HG03520 (cell line): ENCODE measurements around the gene OR10K2.
"Not testable (repeated sequence)": the region's sequence is repeated elsewhere in the genome, so short reads cannot be mapped to it uniquely, and the experiment has no call there.

ENCODE experiments used
- ATAC-seq: cut with Tn5 transposase; IDR thresholded peaks from one replicate; pipeline ENCODE4 v1.9.1; 2021; ENCODE audit warnings: mild to moderate bottlenecking, moderate library complexity; ENCODE audit not compliant: unreplicated experiment

OR10K2 gene

GRCh38 chr1:158426137-158426536 is at the start of gene OR10K2:
Gene OR10K2, minus strand, starts transcription at chr1:158426237. Its CDS starts 5,371 bp downstream, at chr1:158420866.
- ATAC-seq, result no peak

DNA sequence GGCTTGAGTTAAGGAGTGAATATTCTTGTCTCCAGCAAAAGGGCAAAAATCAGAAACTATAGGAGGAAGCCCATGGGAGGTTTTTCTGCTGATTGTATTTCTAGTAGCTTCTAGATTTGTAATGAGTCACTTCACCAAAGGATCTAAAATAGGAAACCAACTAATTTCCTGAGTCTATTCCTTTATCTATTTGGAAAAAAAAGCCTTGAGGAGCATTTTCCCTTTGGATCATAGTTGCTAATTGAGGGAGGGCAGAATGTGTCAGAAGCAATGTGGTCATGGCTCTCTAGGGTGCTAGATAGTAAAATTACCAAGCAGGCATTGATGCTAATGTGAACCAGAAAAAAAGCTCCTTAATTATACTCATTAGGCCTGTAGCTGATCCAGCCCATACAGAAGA is 45.9 kb upstream of the OR10K2 start, which contains the start of gene OR10R2:
TSS of gene OR10R2 (plus strand) at position 301 of the 400 bp plus-strand sequence. CDS start 106 bp downstream, outside the sequence.
- ATAC-seq, result no peak

GRCh38 chr1:158461534-158461933 is 35.5 kb upstream of the OR10K2 start, which contains the start of gene OR10K1:
Gene OR10K1, plus strand, starts transcription at chr1:158461834. Its CDS starts 3,728 bp downstream, at chr1:158465562.
- ATAC-seq, result no peak

DNA sequence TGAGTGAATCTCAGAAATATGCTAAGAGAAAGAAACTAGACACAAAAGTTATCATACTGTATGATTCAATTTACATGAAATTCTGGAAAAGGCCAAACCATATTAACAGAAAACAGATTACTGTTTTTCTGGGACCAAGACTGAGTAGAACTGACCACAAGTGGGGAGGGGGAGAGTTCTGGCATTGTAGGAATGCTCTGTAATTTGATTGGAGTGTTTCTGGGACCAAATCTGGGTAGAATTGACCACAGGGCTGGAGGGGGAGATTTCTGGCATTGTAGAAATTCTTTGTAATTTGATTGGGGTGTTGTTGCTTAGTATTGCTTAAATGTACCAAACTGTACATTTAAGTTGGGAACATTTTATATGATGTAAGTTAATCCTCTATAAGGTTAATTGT is 32.2 kb upstream of the OR10K2 start:
- ATAC-seq, result no peak

DNA sequence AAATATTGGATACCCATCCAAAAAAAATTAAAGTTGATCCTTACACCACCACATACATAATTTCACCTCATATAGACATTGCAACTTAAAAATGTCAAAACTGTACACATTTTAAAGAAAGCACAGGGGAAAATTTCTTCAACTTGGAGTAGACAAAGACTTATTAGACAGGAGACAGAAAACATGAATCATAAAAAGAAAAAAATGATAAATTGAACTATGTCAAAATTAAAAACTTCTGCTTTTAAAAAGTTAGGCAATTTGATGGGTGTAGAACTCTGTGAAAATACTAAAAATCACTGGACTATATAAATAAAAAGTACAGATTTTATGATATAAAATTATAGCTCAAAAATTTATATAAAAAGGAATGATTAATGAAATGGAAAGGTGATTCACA is 31.2 kb upstream of the OR10K2 start:
- ATAC-seq, result no peak

DNA sequence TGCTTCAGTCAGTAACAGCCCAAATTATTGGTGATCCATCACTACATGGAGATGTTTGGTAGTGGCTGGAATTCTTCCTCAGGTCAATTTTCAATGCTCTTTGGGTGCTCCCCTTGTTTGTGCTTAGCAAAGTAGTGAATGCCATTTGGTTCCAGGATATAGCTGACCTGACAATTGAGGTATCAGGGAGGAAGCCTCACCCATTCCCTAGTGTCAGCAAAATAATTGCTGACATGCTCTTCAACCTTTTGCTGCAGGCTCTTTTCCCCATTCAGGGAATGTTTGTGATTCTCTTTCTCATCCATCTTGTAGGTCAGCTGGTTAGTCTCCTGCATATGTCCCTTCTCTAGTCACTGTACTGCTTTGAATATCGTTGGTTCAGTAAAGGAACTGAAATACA is 28.5 kb upstream of the OR10K2 start:
- no peak for ATAC-seq

DNA sequence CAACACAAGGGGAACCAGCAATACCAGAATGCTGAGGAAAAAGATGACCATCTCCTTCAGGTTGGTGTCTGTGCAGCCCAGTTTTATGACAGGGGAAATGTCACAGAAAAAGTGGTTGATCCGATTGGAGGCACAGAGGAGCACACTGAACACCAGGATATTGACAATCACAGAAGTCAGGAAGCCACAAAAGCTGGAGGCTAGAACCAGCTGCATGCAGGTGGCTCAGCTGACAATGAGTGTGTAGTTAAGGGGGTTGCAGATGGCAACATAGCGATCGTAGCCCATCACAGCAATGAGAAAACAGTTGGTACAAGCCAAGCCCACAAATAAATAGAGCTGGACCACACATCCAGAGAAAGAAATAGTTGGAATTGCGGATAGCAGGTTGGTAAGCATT is 19.3 kb upstream of the OR10K2 start:
- ATAC-seq, result no peak

- no peak for ATAC-seq
These were observed 8.7 kb upstream of the OR10K2 start for GRCh38 chr1:158434741-158435140.

- ATAC-seq, result not testable (repeated sequence)
These were observed 4.1 kb upstream of the OR10K2 start for GRCh38 chr1:158430163-158430562.

DNA sequence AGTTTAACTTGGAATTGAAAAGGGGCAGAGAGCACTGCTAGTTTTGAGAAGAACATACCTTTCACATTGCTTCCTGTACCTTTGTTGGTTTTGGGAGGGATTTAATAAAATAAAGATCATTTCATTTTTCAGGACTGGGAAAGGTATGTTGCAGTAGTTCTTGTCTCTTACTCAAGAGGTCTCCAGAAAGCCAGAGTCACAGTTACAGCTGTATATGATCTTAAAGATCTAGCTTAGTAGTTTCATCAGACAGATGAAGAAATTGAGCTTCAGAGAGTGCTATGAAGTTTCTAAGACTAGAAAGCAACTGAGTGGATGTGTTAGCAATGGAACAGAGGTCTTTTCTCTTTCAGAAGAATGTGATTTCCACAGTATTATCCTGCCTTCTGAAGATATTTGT is 1.0 kb downstream of the OR10K2 start:
- ATAC-seq, result no peak

DNA sequence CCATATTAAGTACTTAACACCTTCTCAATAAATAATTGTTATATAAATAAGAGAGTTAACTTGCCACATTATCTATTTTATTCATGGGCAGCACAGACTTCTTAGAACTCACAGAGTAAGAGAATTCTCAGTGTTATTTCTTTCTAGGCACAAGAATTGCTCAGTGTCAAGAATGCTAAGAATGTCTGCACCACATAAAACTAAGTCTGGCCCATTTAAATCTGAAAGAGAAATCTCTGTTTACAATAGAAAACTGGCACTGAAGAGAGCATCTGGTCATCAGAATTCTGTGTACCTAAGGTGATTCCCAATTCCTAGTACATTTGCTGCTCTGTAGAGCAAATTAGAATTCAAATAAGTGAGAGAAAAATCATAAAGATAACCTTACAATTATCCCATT is 3.8 kb downstream of the OR10K2 start:
- ATAC-seq, result no peak

DNA sequence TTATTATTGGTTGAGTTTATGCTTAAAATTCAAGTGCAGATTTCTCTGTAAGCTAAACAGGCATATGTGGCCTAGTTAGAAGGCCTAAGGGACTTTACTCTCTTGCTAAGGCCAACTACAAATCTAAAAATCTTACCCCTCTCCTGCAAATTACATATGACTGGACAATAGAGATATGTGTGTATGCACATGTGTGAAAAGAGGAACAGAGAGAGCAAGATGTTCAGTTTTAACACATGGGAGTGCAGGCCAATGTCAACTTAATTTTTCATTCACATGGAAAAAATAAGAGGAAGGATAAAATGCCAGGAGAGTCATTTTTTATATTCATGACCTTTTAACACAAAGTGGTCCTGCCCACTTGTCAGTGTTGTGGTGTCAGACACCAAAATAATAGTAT is 8.5 kb downstream of the OR10K2 start:
- ATAC-seq, result no peak

DNA sequence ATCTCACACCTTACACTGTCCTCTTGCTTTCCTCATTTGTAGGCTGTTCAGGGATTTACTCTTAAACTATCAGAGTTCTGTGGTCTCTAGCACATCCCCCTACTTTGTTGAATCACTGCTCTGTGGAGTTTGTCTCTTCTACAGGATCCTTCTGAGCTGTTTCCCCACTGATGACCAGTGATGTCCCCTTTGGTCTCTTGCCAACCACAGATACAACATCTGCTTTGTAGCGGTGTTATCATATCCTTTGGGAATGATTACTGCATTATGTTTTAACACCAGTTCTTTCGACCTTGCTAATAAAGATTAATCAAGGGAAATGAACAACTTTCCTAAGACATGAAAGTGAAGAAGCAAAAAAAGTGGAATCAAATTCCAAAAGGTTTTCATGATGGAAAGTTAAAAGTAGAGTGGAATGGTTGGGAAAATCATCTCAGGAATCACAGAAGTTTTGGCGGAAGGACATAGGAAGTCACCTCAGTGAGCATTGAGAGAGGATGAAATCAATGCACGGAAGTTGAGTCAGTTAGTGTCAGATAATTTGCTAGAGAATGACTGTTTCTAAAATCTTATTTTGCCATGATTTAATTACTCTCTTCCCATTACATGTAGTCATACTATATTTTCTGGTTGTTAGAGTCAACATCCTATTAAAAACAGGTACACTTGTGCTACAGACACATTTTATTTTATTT is 11.2 kb downstream of the OR10K2 start:
- no peak for ATAC-seq

GRCh38 chr1:158407092-158407491 is 18.9 kb downstream of the OR10K2 start:
- no peak for ATAC-seq

DNA sequence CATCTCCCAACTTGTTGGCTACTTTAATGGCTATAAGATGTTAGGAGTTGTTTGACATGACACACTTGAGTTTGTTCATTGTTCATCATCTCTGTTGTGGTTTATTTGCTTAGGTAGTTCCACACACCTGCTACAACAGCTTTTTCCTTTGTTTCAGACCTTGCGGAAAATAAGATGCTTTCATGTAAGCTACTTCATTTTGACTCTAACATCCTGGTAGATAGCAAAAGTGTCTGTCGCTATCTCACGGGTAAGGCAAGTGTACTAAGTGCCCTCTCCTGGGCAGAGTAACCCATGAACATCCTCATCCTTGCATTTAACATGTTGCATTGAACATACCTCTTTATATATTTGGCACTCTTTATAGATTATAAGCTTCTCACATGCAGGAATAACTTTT is 25.2 kb downstream of the OR10K2 start:
- no peak for ATAC-seq

DNA sequence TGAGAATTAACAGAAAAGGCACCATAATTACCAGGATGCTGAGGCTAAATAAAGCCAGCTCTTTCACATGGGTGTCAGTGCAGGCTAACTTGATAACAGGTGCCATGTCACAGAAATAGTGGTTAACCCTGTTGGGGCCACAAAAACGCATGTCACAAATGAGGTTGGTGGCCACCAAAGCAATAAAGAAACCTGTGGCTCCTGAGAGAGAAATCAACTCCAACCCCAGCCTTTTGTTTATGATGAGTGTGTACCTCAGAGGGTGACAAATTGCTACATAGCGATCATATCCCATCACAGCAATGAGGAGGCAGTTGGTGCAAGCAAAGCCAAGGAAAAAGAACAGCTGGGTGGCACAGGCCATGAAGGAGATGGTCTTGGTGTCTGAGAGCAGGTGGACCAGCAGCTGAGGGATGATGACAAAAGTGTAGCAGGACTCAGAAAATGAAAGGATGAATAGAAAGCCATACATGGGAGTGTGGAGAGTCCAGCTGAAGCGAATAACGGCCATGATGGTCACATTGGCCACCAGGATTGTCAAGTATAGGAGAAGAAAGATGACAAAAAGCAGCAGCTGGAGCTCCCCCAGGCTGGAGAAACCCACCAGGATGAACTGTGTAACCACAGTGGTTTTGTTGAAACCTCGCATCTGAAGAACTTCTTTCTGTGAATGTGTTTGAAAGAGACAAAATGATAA is 27.1 kb downstream of the OR10K2 start, which contains the start of gene OR10T2:
TSS of gene OR10T2 (minus strand) at position 649 of the 697 bp plus-strand sequence. CDS start at position 649, 0 bp downstream.
- ATAC-seq, result no peak

DNA sequence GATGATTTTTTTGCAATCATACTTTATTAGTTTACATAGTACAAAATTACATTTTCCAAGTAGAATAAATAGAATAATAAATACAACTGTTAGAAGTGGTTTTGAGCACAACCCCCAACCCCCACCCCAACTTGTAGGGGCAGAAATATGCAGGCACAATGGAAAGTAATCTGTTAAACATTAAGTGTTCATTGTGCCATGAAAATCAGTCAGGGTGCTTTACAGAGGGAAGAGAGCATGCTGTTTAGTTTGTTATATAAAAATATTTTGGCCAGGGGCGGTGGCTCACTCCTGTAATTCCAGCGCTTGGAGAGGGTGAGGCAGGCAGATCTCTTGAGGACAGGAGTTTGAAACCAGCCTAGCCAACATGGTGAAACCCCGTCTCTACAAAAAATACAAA is 29.4 kb downstream of the OR10K2 start:
- ATAC-seq, result no peak

GRCh38 chr1:158393476-158393875 is 32.6 kb downstream of the OR10K2 start:
- ATAC-seq, result no peak

GRCh38 chr1:158391099-158391498 is 34.9 kb downstream of the OR10K2 start:
- no peak for ATAC-seq

DNA sequence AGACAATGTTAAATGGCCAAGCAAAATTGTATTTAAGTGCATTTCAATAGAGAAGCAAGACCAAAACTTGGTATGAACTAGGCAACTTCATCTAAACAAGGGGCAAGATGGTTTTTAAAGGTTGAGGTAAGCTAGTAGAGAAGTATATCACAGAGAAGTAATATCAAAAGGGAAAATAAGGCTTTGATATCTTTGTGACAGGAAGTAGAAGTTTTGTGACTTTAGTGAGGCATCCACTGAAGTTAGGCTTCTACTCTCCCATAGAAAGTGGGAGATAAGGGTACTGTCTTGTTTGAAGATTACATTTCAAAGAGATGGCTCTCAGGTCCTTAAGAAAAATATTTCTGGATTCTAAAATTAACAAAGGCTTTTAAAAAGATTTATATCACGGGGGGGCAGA is 35.7 kb downstream of the OR10K2 start:
- ATAC-seq, result no peak

- no peak for ATAC-seq
These were observed 51.2 kb downstream of the OR10K2 start for GRCh38 chr1:158374860-158375259.

GRCh38 chr1:158374101-158374500 is 51.9 kb downstream of the OR10K2 start:
- not testable (repeated sequence) for ATAC-seq
